ENCODE data around the gene CCDC178.
"Not testable (repeated sequence)": the region's sequence is repeated elsewhere in the genome, so short reads cannot be mapped to it uniquely, and the experiment has no call there.

Gene CCDC178

GRCh38 chr18:32975501-32975900, 465.0 kb downstream of the CCDC178 start:
- DNase-seq = no peak

GRCh38 chr18:32975163-32975436, 465.4 kb downstream of the CCDC178 start:
- DNase-seq = no peak

- peak; percentile 91 for DNase-seq
Measured at GRCh38 chr18:32974421-32975162, 465.9 kb downstream of the CCDC178 start.

GRCh38 chr18:32968248-32968647, 472.3 kb downstream of the CCDC178 start:
- DNase-seq = no peak

- DNase-seq = no peak
Measured at GRCh38 chr18:32966141-32966540, 474.4 kb downstream of the CCDC178 start.

GRCh38 chr18:32961538-32961937, 479.0 kb downstream of the CCDC178 start:
- DNase-seq = no peak

- no peak for DNase-seq
Measured at GRCh38 chr18:32958746-32959145, 481.8 kb downstream of the CCDC178 start.

GRCh38 chr18:32956591-32957315, 483.8 kb downstream of the CCDC178 start:
- peak; percentile 50 for DNase-seq

GRCh38 chr18:32952318-32952717, 488.2 kb downstream of the CCDC178 start:
- not testable (repeated sequence) for DNase-seq

GRCh38 chr18:32937597-32937996, 502.9 kb downstream of the CCDC178 start:
- no peak for DNase-seq

GRCh38 chr18:32937066-32937465, 503.5 kb downstream of the CCDC178 start:
- peak; percentile 46 for DNase-seq

GRCh38 chr18:32934201-32934600, 506.3 kb downstream of the CCDC178 start:
- no peak for DNase-seq

- DNase-seq = peak; percentile 40
Measured at GRCh38 chr18:32930695-32931301, 509.7 kb downstream of the CCDC178 start.

GRCh38 chr18:32929213-32929612, 511.3 kb downstream of the CCDC178 start:
- no peak for DNase-seq

- no peak for DNase-seq
Measured at GRCh38 chr18:32922951-32923430, 517.5 kb downstream of the CCDC178 start.

- DNase-seq = peak; percentile 83
Measured at GRCh38 chr18:32920796-32921787, 519.4 kb downstream of the CCDC178 start.

- DNase-seq = peak; percentile 69
Measured at GRCh38 chr18:32919799-32920198, 520.7 kb downstream of the CCDC178 start.

GRCh38 chr18:32918692-32919250, 521.8 kb downstream of the CCDC178 start:
- no peak for DNase-seq

GRCh38 chr18:32915516-32915915, 525.0 kb downstream of the CCDC178 start:
- no peak for DNase-seq

GRCh38 chr18:32911660-32912284, 528.7 kb downstream of the CCDC178 start:
- peak; percentile 19 for DNase-seq

- DNase-seq = no peak
Measured at GRCh38 chr18:32910694-32911296, 529.7 kb downstream of the CCDC178 start.
